ENCODE measurements around the gene OR52M1. TPM values are rescaled to one million over a fixed set of nuclear protein-coding genes. Genes with fewer than 3 reads are reported as not detected.
A peak's percentile ranks its signal among the peaks of the same experiment; 100 is the strongest.
"Not testable (repeated sequence)": the region's sequence is repeated elsewhere in the genome, so short reads cannot be mapped to it uniquely, and the experiment has no call there.

Gene OR52M1
- not detected for total RNA-seq

- H3K27ac Mint-ChIP-seq = no peak within 1 kb of the TSS
- H3K27me3 Mint-ChIP-seq = peaks cover 19% of the 10 kb centered on the region
- peaks cover 1% of the 10 kb centered on the region for H3K9me3 Mint-ChIP-seq
- ATAC-seq (ENCODE audit: low read depth) (no peak), DNase-seq (no peak)
- H3K36me3 Mint-ChIP-seq = no peaks in the 10 kb centered on the region
- POLR2A ChIA-PET = no interaction called here
- H3K4me3 Mint-ChIP-seq = no peak within 1 kb of the TSS
- H3K4me1 Mint-ChIP-seq = peaks cover 2% of the 10 kb centered on the region
These were observed at the start of gene OR52M1 for GRCh38 chr11:4544891-4545290. Gene OR52M1, plus strand, starts transcription at chr11:4545191. Its CDS starts 0 bp downstream, at chr11:4545191.

GRCh38 chr11:4495487-4495886, 49.5 kb upstream of the OR52M1 start:
- Mint-ChIP-seq H3K4me3 (no peak overlapping the region), H3K4me1 (peaks cover 2% of the 10 kb centered on the region), H3K9me3 (no peaks in the 10 kb centered on the region), H3K27me3 (peaks cover 16% of the 10 kb centered on the region), H3K27ac (no peak overlapping the region), H3K36me3 (no peaks in the 10 kb centered on the region)
- DNase-seq (no peak), ATAC-seq (ENCODE audit: low read depth) (no peak)
- POLR2A ChIA-PET = no interaction called here

- no peak overlapping the region for H3K27ac Mint-ChIP-seq
- peaks cover 2% of the 10 kb centered on the region for H3K4me1 Mint-ChIP-seq
- POLR2A ChIA-PET = no interaction called here
- peaks cover 16% of the 10 kb centered on the region for H3K27me3 Mint-ChIP-seq
- ATAC-seq (ENCODE audit: low read depth) (no peak), DNase-seq (no peak)
- H3K9me3 Mint-ChIP-seq = no peaks in the 10 kb centered on the region
- H3K36me3 Mint-ChIP-seq = no peaks in the 10 kb centered on the region
- no peak overlapping the region for H3K4me3 Mint-ChIP-seq
These were observed 49.0 kb upstream of the OR52M1 start for GRCh38 chr11:4495986-4496385.

GRCh38 chr11:4496557-4497248, 48.3 kb upstream of the OR52M1 start:
- ATAC-seq (ENCODE audit: low read depth) (no peak), DNase-seq (no peak)
- Mint-ChIP-seq H3K27me3 (peaks cover 16% of the 10 kb centered on the region), H3K36me3 (no peaks in the 10 kb centered on the region), H3K9me3 (no peaks in the 10 kb centered on the region), H3K27ac (no peak overlapping the region), H3K4me1 (peaks cover 2% of the 10 kb centered on the region), H3K4me3 (no peak overlapping the region)
- POLR2A ChIA-PET = no interaction called here

- Mint-ChIP-seq H3K36me3 (no peaks in the 10 kb centered on the region), H3K4me1 (peaks cover 9% of the 10 kb centered on the region), H3K4me3 (no peak overlapping the region), H3K27me3 (peaks cover 5% of the 10 kb centered on the region), H3K9me3 (peaks cover 2% of the 10 kb centered on the region), H3K27ac (no peak overlapping the region)
- POLR2A ChIA-PET = no interaction called here
- no peak for DNase-seq
- ATAC-seq (ENCODE audit: low read depth) = no peak
These were observed 36.1 kb upstream of the OR52M1 start for GRCh38 chr11:4508886-4509285.

- Mint-ChIP-seq H3K4me1 (peaks cover 9% of the 10 kb centered on the region), H3K27ac (peak overlapping the region; percentile 30), H3K36me3 (no peaks in the 10 kb centered on the region), H3K27me3 (peaks cover 4% of the 10 kb centered on the region), H3K9me3 (peaks cover 2% of the 10 kb centered on the region), H3K4me3 (no peak overlapping the region)
- POLR2A ChIA-PET = no interaction called here
- ATAC-seq (ENCODE audit: low read depth) (no peak), DNase-seq (no peak)
These were observed 33.4 kb upstream of the OR52M1 start for GRCh38 chr11:4511282-4512245.

GRCh38 chr11:4514196-4514595, 30.8 kb upstream of the OR52M1 start:
- no peaks in the 10 kb centered on the region for H3K9me3 Mint-ChIP-seq
- H3K4me3 Mint-ChIP-seq = no peak overlapping the region
- H3K27ac Mint-ChIP-seq = no peak overlapping the region
- H3K4me1 Mint-ChIP-seq = peaks cover 9% of the 10 kb centered on the region
- H3K27me3 Mint-ChIP-seq = no peaks in the 10 kb centered on the region
- DNase-seq = no peak
- H3K36me3 Mint-ChIP-seq = no peaks in the 10 kb centered on the region
- POLR2A ChIA-PET = no interaction called here
- no peak for ATAC-seq (ENCODE audit: low read depth)

GRCh38 chr11:4522339-4522738, 22.7 kb upstream of the OR52M1 start:
- no peak for DNase-seq

GRCh38 chr11:4522752-4523151, 22.2 kb upstream of the OR52M1 start:
- H3K36me3 Mint-ChIP-seq = no peaks in the 10 kb centered on the region
- DNase-seq = no peak
- H3K27me3 Mint-ChIP-seq = peaks cover 18% of the 10 kb centered on the region
- POLR2A ChIA-PET = no interaction called here
- H3K27ac Mint-ChIP-seq = peak overlapping the region; percentile 8
- H3K9me3 Mint-ChIP-seq = no peaks in the 10 kb centered on the region
- no peak overlapping the region for H3K4me3 Mint-ChIP-seq
- ATAC-seq (ENCODE audit: low read depth) = no peak
- H3K4me1 Mint-ChIP-seq = peaks cover 6% of the 10 kb centered on the region

More at GRCh38 chr11:4522339-4522738, 22.7 kb upstream of the OR52M1 start:
- H3K27ac Mint-ChIP-seq = peak overlapping the region; percentile 8
- H3K4me1 Mint-ChIP-seq = peaks cover 6% of the 10 kb centered on the region
- ATAC-seq (ENCODE audit: low read depth) = peak; percentile 89
- H3K4me3 Mint-ChIP-seq = no peak overlapping the region
- H3K9me3 Mint-ChIP-seq = no peaks in the 10 kb centered on the region
- POLR2A ChIA-PET = no interaction called here
- H3K36me3 Mint-ChIP-seq = no peaks in the 10 kb centered on the region
- peaks cover 15% of the 10 kb centered on the region for H3K27me3 Mint-ChIP-seq

- no peak for ATAC-seq (ENCODE audit: low read depth)
- no peak for DNase-seq
- no peak overlapping the region for H3K27ac Mint-ChIP-seq
- no peaks in the 10 kb centered on the region for H3K36me3 Mint-ChIP-seq
- H3K4me1 Mint-ChIP-seq = peaks cover 6% of the 10 kb centered on the region
- H3K9me3 Mint-ChIP-seq = no peaks in the 10 kb centered on the region
- POLR2A ChIA-PET = no interaction called here
- peaks cover 24% of the 10 kb centered on the region for H3K27me3 Mint-ChIP-seq
- H3K4me3 Mint-ChIP-seq = no peak overlapping the region
These were observed 21.3 kb upstream of the OR52M1 start for GRCh38 chr11:4523666-4524065.

- ATAC-seq (ENCODE audit: low read depth) = no peak
- H3K27me3 Mint-ChIP-seq = peaks cover 29% of the 10 kb centered on the region
These were observed 17.1 kb upstream of the OR52M1 start for GRCh38 chr11:4527926-4528325.

GRCh38 chr11:4531686-4532085, 13.3 kb upstream of the OR52M1 start:
- POLR2A ChIA-PET; H3K4me3 Mint-ChIP-seq; ATAC-seq (ENCODE audit: low read depth): not testable (repeated sequence)

More at GRCh38 chr11:4527926-4528325, 17.1 kb upstream of the OR52M1 start:
- DNase-seq = no peak
- POLR2A ChIA-PET = no interaction called here
- H3K9me3 Mint-ChIP-seq = no peaks in the 10 kb centered on the region
- H3K4me1 Mint-ChIP-seq = no peaks in the 10 kb centered on the region
- no peak overlapping the region for H3K4me3 Mint-ChIP-seq
- no peak overlapping the region for H3K27ac Mint-ChIP-seq
- H3K36me3 Mint-ChIP-seq = no peaks in the 10 kb centered on the region

GRCh38 chr11:4539603-4540219, 5.3 kb upstream of the OR52M1 start:
- H3K9me3 Mint-ChIP-seq = no peaks in the 10 kb centered on the region
- H3K27ac Mint-ChIP-seq = no peak overlapping the region
- peak; percentile 52 for ATAC-seq (ENCODE audit: low read depth)
- DNase-seq = peak; percentile 31
- H3K27me3 Mint-ChIP-seq = peaks cover 21% of the 10 kb centered on the region
- H3K4me3 Mint-ChIP-seq = no peak overlapping the region
- POLR2A ChIA-PET = no interaction called here
- no peaks in the 10 kb centered on the region for H3K36me3 Mint-ChIP-seq
- peaks cover 2% of the 10 kb centered on the region for H3K4me1 Mint-ChIP-seq

More at GRCh38 chr11:4531686-4532085, 13.3 kb upstream of the OR52M1 start:
- DNase-seq, H3K36me3 Mint-ChIP-seq, H3K4me1 Mint-ChIP-seq, H3K9me3 Mint-ChIP-seq, H3K27ac Mint-ChIP-seq: not testable (repeated sequence)
- H3K27me3 Mint-ChIP-seq = peaks cover 28% of the 10 kb centered on the region

Measured in activated naive CD8-positive, alpha-beta T cell treated with anti-CD3 and anti-CD28 coated beads, Interleukin-2, amount 10 ng/mL, durations not matched to agents 7 days and 5 days (primary cell).